SK-N-SH treated with all-trans-retinoic acid at 6 μM for 48 hours (cell line): Measurements from ENCODE around the gene ZNF384.

ENCODE experiments used
- ATAC-seq: fragments of 200-7000 bp; cut with Tn5 transposase; 3 replicates; pipeline ENCODE4 v1.9.1; 2020; ENCODE audit warnings: mild to moderate bottlenecking, moderate library complexity
- ARNTL ChIP-seq: fragments of 450-650 bp; formaldehyde crosslinking; IDR thresholded peaks from 2 replicates; pipeline ENCODE4 v1.5.0; 2020; ENCODE audit warnings: low read depth, mild to moderate bottlenecking, moderate library complexity, borderline replicate concordance
- BACH2 ChIP-seq: fragments of 250-450 bp; sonication (Bioruptor Pico); IDR thresholded peaks from 2 replicates; pipeline ENCODE4 v1.9.0; 2021; ENCODE audit warnings: mild to moderate bottlenecking, borderline replicate concordance
- CSDC2 ChIP-seq: fragments of 250-450 bp; sonication (Bioruptor Pico); IDR thresholded peaks from 2 replicates; pipeline ENCODE4 v1.5.0; 2020; ENCODE audit warnings: mild to moderate bottlenecking, moderate library complexity
- ESRRG ChIP-seq: fragments of 250-450 bp; sonication (Bioruptor Pico); IDR thresholded peaks from 2 replicates; pipeline ENCODE4 v1.6.1; 2021; ENCODE audit warnings: mild to moderate bottlenecking
- GLIS3 ChIP-seq: fragments of 250-450 bp; sonication (Bioruptor Pico); IDR thresholded peaks from 2 replicates; pipeline ENCODE4 v1.5.0; 2020; ENCODE audit warnings: mild to moderate bottlenecking, moderate library complexity
- ISL1 ChIP-seq: fragments of 250-450 bp; sonication (Bioruptor Pico); IDR thresholded peaks from 2 replicates; pipeline ENCODE4 v2.1.2; 2022; ENCODE audit warnings: mild to moderate bottlenecking, moderate library complexity
- PPARA ChIP-seq: fragments of 250-450 bp; sonication (Bioruptor Pico); IDR thresholded peaks from 2 replicates; pipeline ENCODE4 v1.5.0; 2020; ENCODE audit warnings: mild to moderate bottlenecking, borderline replicate concordance
- RARB ChIP-seq: fragments of 250-450 bp; sonication (Bioruptor Pico); IDR thresholded peaks from 2 replicates; pipeline ENCODE4 v1.8.0; 2021; ENCODE audit warnings: mild to moderate bottlenecking, moderate library complexity
- SNAI2 ChIP-seq: fragments of 250-450 bp; sonication (Bioruptor Pico); IDR thresholded peaks from 2 replicates; pipeline ENCODE4 v1.5.0; 2020; ENCODE audit warnings: mild to moderate bottlenecking, moderate library complexity
- TCF4 ChIP-seq: fragments of 250-450 bp; sonication (Bioruptor Pico); IDR thresholded peaks from 2 replicates; pipeline ENCODE4 v1.8.0; 2021; ENCODE audit warnings: mild to moderate bottlenecking, moderate library complexity, borderline replicate concordance
- TOX ChIP-seq: fragments of 250-450 bp; sonication (Bioruptor Pico); IDR thresholded peaks from 2 replicates; pipeline ENCODE4 v1.8.0; 2021; ENCODE audit warnings: mild to moderate bottlenecking, moderate library complexity, borderline replicate concordance
- ZFP3 ChIP-seq: fragments of 250-450 bp; sonication (Bioruptor Pico); IDR thresholded peaks from 2 replicates; pipeline ENCODE4 v1.5.0; 2020; ENCODE audit warnings: mild to moderate bottlenecking, moderate library complexity
- ZFP30 ChIP-seq: fragments of 450-650 bp; formaldehyde crosslinking; IDR thresholded peaks from 2 replicates; pipeline ENCODE4 v1.5.0; 2022; ENCODE audit warnings: mild to moderate bottlenecking, moderate library complexity
- ZNF565 ChIP-seq: fragments of 450-650 bp; formaldehyde crosslinking; conservative IDR thresholded peaks from 2 replicates; pipeline ENCODE4 v1.5.0; 2020; ENCODE audit warnings: low read depth, mild to moderate bottlenecking, moderate library complexity
- ZNF70 ChIP-seq: fragments of 450-650 bp; formaldehyde crosslinking; IDR thresholded peaks from 2 replicates; pipeline ENCODE4 v1.5.0; 2020; ENCODE audit warnings: mild to moderate bottlenecking, moderate library complexity
- ZNF8 ChIP-seq: fragments of 450-650 bp; formaldehyde crosslinking; IDR thresholded peaks from 2 replicates; pipeline ENCODE4 v1.5.0; 2020; ENCODE audit warnings: mild to moderate bottlenecking, moderate library complexity
- TF ChIP-seq, protein P1 (sequence below): fragments of 250-450 bp; sonication (Bioruptor Pico); IDR thresholded peaks from 2 replicates; pipeline ENCODE4 v1.5.1; 2021; ENCODE audit warnings: mild to moderate bottlenecking, moderate library complexity
- TF ChIP-seq, protein P2 (sequence below): fragments of 250-450 bp; sonication (Bioruptor Pico); IDR thresholded peaks from 2 replicates; pipeline ENCODE4 v1.8.0; 2020; ENCODE audit warnings: mild to moderate bottlenecking, moderate library complexity, borderline replicate concordance
- TF ChIP-seq, protein P3 (sequence below): fragments of 250-450 bp; sonication (Bioruptor Pico); IDR thresholded peaks from 2 replicates; pipeline ENCODE4 v1.5.1; 2020; ENCODE audit warnings: low read depth, mild to moderate bottlenecking, moderate library complexity
- TF ChIP-seq, protein P4 (sequence below): fragments of 250-450 bp; sonication (Bioruptor Pico); IDR thresholded peaks from 2 replicates; pipeline ENCODE4 v1.5.0; 2020; ENCODE audit warnings: mild to moderate bottlenecking, moderate library complexity

ZNF384 gene

DNA sequence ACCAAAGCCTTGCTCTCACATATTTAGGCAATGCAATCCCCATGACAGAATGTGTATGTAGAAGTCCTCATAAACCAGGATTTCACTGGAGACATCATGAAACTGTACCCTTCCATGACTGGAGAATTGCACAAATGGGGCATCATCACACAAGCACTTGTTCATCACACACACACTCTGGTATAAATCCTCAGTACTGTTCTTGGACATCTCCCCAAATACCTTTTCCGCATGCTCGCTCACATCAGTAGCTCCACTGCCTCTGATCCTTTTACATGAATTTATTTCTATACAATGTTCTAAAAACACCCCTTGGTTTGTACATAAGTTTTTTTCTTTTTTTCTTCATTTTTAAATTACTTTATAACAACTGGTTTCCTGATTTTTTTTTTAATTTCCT is 23.0 kb downstream of the ZNF384 start (continued):
- TF ChIP-seq, protein P1, sequence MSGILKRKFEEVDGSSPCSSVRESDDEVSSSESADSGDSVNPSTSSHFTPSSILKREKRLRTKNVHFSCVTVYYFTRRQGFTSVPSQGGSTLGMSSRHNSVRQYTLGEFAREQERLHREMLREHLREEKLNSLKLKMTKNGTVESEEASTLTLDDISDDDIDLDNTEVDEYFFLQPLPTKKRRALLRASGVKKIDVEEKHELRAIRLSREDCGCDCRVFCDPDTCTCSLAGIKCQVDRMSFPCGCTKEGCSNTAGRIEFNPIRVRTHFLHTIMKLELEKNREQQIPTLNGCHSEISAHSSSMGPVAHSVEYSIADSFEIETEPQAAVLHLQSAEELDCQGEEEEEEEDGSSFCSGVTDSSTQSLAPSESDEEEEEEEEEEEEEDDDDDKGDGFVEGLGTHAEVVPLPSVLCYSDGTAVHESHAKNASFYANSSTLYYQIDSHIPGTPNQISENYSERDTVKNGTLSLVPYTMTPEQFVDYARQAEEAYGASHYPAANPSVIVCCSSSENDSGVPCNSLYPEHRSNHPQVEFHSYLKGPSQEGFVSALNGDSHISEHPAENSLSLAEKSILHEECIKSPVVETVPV (CRISPR knock-in tag): no peak
- TF ChIP-seq GLIS3 (no peak), ZNF70 (CRISPR knock-in tag) (no peak), BACH2 (no peak)

DNA sequence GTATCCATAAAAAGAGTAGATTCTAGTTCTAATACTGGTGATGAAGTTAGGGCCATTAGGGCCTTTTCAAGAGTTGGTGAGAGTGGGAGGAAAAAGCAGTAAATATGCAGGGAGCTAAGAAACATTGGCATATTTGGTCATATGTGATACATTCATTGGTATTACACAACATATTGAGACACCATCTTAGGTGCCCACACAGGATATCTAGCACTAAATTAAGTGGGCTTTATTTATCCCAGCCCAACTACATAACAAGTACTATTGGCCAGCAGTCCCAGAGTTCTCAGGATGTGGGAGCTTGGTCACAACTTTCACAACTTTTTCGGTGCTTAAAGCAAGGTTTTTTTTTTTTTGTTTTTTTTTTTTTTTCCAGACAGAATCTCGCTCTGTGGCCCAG is 24.3 kb downstream of the ZNF384 start:
- TF ChIP-seq GLIS3 (no peak), TCF4 (CRISPR knock-in tag) (no peak), RARB (CRISPR knock-in tag) (no peak), ZNF565 (no peak), PPARA (CRISPR knock-in tag) (no peak), ESRRG (CRISPR knock-in tag) (no peak), ZFP3 (no peak), ISL1 (no peak), ZNF8 (no peak), ZFP30 (CRISPR knock-in tag) (no peak), ARNTL (CRISPR knock-in tag) (no peak), CSDC2 (CRISPR knock-in tag) (no peak), SNAI2 (no peak)
- TF ChIP-seq, protein P2, sequence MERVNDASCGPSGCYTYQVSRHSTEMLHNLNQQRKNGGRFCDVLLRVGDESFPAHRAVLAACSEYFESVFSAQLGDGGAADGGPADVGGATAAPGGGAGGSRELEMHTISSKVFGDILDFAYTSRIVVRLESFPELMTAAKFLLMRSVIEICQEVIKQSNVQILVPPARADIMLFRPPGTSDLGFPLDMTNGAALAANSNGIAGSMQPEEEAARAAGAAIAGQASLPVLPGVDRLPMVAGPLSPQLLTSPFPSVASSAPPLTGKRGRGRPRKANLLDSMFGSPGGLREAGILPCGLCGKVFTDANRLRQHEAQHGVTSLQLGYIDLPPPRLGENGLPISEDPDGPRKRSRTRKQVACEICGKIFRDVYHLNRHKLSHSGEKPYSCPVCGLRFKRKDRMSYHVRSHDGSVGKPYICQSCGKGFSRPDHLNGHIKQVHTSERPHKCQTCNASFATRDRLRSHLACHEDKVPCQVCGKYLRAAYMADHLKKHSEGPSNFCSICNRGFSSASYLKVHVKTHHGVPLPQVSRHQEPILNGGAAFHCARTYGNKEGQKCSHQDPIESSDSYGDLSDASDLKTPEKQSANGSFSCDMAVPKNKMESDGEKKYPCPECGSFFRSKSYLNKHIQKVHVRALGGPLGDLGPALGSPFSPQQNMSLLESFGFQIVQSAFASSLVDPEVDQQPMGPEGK (CRISPR knock-in tag): no peak
- TF ChIP-seq, protein P3, sequence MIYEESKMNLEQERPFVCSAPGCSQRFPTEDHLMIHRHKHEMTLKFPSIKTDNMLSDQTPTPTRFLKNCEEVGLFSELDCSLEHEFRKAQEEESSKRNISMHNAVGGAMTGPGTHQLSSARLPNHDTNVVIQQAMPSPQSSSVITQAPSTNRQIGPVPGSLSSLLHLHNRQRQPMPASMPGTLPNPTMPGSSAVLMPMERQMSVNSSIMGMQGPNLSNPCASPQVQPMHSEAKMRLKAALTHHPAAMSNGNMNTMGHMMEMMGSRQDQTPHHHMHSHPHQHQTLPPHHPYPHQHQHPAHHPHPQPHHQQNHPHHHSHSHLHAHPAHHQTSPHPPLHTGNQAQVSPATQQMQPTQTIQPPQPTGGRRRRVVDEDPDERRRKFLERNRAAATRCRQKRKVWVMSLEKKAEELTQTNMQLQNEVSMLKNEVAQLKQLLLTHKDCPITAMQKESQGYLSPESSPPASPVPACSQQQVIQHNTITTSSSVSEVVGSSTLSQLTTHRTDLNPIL (CRISPR knock-in tag): no peak
- ATAC-seq: no peak

DNA sequence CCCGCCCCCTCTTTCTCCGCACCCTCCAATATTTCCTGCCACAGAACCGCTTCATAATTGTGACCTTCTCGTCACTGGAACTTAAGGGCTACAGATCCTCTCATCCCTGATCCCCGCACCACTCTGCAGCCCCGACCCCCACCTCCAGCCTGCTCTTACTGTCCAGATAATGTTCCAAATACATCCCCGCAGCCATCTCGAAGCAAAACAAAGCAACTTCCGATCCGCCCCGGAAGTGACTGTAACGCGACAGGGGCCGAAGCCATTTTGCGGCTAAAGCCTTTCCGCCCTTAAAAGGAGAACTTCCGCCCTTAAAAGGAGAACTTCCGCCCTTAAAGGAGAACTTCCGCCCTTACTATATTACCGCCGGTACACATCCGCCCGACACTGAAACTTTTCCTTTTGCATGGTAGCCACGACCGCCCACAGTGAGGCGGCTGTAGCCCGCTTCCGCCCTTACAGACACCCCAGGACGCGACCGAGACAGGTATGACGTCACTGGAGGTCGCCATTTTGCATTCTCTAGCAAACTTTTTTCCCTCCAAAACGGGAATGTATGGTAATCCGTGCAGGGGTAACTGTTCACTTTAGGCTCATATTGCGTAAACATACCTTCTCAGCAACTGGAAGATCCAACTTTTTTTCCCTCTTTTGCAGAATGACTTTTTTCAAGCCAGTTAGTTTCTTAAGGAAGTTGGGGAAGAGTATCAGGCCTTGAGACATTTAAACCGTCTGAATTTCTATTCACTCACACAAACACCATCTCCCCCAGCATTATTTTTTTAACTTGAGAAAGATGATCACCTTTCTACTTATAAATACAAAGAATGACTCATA is 26.1 kb downstream of the ZNF384 start, which contains the start of gene ING4:
TSS of gene ING4 (minus strand) at position 214 of the 837 bp plus-strand sequence. CDS start at position 196, 18 bp downstream.
- ATAC-seq: peak; percentile 99
- 0 out of 2 replicates have a peak, but pooled peaks have one; percentile 21 for TF ChIP-seq ESRRG (CRISPR knock-in tag)
- 0 out of 2 replicates have a peak, but pooled peaks have one; percentile 51 for TF ChIP-seq PPARA (CRISPR knock-in tag)
- TF ChIP-seq ZNF70 (CRISPR knock-in tag): peak; percentile 32; the same call in 1 of the 2 replicates
- TF ChIP-seq, protein P1 (CRISPR knock-in tag): 0 out of 2 replicates have a peak, but pooled peaks have one; percentile 14
- TF ChIP-seq, protein P4, sequence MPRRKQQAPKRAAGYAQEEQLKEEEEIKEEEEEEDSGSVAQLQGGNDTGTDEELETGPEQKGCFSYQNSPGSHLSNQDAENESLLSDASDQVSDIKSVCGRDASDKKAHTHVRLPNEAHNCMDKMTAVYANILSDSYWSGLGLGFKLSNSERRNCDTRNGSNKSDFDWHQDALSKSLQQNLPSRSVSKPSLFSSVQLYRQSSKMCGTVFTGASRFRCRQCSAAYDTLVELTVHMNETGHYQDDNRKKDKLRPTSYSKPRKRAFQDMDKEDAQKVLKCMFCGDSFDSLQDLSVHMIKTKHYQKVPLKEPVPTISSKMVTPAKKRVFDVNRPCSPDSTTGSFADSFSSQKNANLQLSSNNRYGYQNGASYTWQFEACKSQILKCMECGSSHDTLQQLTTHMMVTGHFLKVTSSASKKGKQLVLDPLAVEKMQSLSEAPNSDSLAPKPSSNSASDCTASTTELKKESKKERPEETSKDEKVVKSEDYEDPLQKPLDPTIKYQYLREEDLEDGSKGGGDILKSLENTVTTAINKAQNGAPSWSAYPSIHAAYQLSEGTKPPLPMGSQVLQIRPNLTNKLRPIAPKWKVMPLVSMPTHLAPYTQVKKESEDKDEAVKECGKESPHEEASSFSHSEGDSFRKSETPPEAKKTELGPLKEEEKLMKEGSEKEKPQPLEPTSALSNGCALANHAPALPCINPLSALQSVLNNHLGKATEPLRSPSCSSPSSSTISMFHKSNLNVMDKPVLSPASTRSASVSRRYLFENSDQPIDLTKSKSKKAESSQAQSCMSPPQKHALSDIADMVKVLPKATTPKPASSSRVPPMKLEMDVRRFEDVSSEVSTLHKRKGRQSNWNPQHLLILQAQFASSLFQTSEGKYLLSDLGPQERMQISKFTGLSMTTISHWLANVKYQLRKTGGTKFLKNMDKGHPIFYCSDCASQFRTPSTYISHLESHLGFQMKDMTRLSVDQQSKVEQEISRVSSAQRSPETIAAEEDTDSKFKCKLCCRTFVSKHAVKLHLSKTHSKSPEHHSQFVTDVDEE (CRISPR knock-in tag): no peak

DNA sequence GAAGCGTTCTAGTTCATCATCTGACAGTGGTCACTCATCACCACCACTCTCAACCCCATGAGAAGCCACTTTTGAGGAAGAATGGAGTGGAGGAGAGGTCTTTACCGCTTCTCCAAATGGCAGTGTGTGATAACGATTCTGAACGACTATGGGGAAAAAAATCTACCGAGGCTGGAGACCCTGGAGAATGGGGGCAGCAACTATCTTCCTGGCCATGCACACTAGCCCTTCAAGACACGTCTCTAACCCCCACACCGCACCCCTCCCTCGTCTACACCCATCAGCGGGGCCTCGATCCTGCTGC is 26.6 kb downstream of the ZNF384 start:
- ATAC-seq: peak; percentile 67
- TF ChIP-seq BACH2 (no peak), RARB (CRISPR knock-in tag) (peak; percentile 47; the same call in 1 of the 2 replicates), GLIS3 (no peak), ZNF565 (no peak), ZFP3 (peak; percentile 9; the same call in 1 of the 2 replicates), TOX (no peak), ZNF70 (CRISPR knock-in tag) (no peak), ARNTL (CRISPR knock-in tag) (no peak)
- TF ChIP-seq, protein P2 (CRISPR knock-in tag): 0 out of 2 replicates have a peak, but pooled peaks have one; percentile 41
